ENCODE results near the gene BAZ2B. TPM values are rescaled to one million over a fixed set of nuclear protein-coding genes. Genes with fewer than 3 reads are reported as not detected.
"Not testable (repeated sequence)": the region's sequence is repeated elsewhere in the genome, so short reads cannot be mapped to it uniquely, and the experiment has no call there.

The BAZ2B gene
- polyA plus RNA-seq, 2 of the 4 experiments (the other 2 are of a cell fraction), result 19.6 to 50.6 TPM

- CTCF ChIA-PET, result interaction anchor here (0.9 to 1.4 kb wide), 2 partner anchors 25 to 79 kb away, joined by 3 read pairs; partner anchors contain the start of gene MARCHF7
- no peak for TF ChIP-seq HES2 (IDR thresholded peaks at IDR 0.05)
- no peak for TF ChIP-seq NR3C1 (IDR thresholded peaks at IDR 0.05)
- no peak for TF ChIP-seq CBX8 (IDR thresholded peaks at IDR 0.05)
- TF ChIP-seq ELK1 (IDR thresholded peaks at IDR 0.05; ENCODE audit: low read depth, low read length), result no peak
- TF ChIP-seq REST (IDR thresholded peaks at IDR 0.05), result no peak
- no peak for TF ChIP-seq RARB (CRISPR knock-in tag; IDR thresholded peaks at IDR 0.05)
- no peak for TF ChIP-seq EHF (CRISPR knock-in tag; IDR thresholded peaks at IDR 0.05)
- no peak for TF ChIP-seq POLR2A (IDR thresholded peaks at IDR 0.05; ENCODE audit: low read length)
- no peak for TF ChIP-seq BHLHE40 (IDR thresholded peaks at IDR 0.05; ENCODE audit: low read depth, low read length)
- TF ChIP-seq ZSCAN20 (CRISPR knock-in tag; IDR thresholded peaks at IDR 0.05), result no peak
- no peak for TF ChIP-seq RNF2 (IDR thresholded peaks at IDR 0.05; ENCODE audit: borderline replicate concordance, low read depth)
- no peak for TF ChIP-seq RCOR1 (IDR thresholded peaks at IDR 0.05; ENCODE audit: low read depth, low read length)
- TF ChIP-seq HEYL (CRISPR knock-in tag; IDR thresholded peaks at IDR 0.05), result no peak
- no peak for TF ChIP-seq GATA3 (IDR thresholded peaks at IDR 0.05; ENCODE audit: borderline replicate concordance)
- no peak for TF ChIP-seq ATOH8 (CRISPR knock-in tag; IDR thresholded peaks at IDR 0.05; ENCODE audit: low read depth)
- POLR2A ChIA-PET, result no interaction called here
- ATAC-seq (no peak), FAIRE-seq (no peak), DNase-seq (ENCODE audit: low read depth in 1 of 2, low spot score in 1 of 2) (no peak)
- Histone ChIP-seq H3K4me1 (peaks cover 18% of the 10 kb centered on the region), H3K4me3 (no peak overlapping the region), H3K9me3 (no peaks in the 10 kb centered on the region), H3K4me2 (no peak overlapping the region), H3K27ac (no peak overlapping the region)
- WGBS (ENCODE audit: missing lambda C conversion rate), result 91% methylated on average over 2 of the region's 2 CpGs
Measured at GRCh38 chr2:159633219-159633618, 16.9 kb upstream of the BAZ2B start.

- H3K9me3 ChIP-seq; CTCF ChIA-PET; POLR2A ChIA-PET; H3K4me1 ChIP-seq; H3K4me2 ChIP-seq; FAIRE-seq; H3K4me3 ChIP-seq; ATAC-seq; H3K27ac ChIP-seq; DNase-seq (ENCODE audit: low read depth in 1 of 2, low spot score in 1 of 2): not testable (repeated sequence)
- 92% methylated on average over 2 of the region's 2 CpGs for WGBS (ENCODE audit: missing lambda C conversion rate)
Measured at GRCh38 chr2:159625628-159626027, 9.3 kb upstream of the BAZ2B start.

GRCh38 chr2:159623436-159623835 is 7.1 kb upstream of the BAZ2B start:
- CTCF ChIA-PET, result no interaction called here

More at GRCh38 chr2:159623436-159623835, 7.1 kb upstream of the BAZ2B start:
- Histone ChIP-seq H3K27ac (no peak overlapping the region), H3K4me3 (no peak overlapping the region), H3K4me1 (peaks cover 13% of the 10 kb centered on the region; the same call in 1 of the 3 replicates), H3K4me2 (no peak overlapping the region), H3K9me3 (no peaks in the 10 kb centered on the region)
- no peak for FAIRE-seq
- no peak for TF ChIP-seq HOXB5 (CRISPR knock-in tag; IDR thresholded peaks at IDR 0.05)
- TF ChIP-seq HES2 (IDR thresholded peaks at IDR 0.05), result no peak
- TF ChIP-seq KDM1A (IDR thresholded peaks at IDR 0.05; ENCODE audit: low read depth), result no peak
- TF ChIP-seq MAFK (IDR thresholded peaks at IDR 0.05; ENCODE audit: partially characterized antibody), result no peak
- TF ChIP-seq KDM5A (IDR thresholded peaks at IDR 0.05), result no peak
- ATAC-seq, result no peak
- DNase-seq (ENCODE audit: low read depth in 1 of 2, low spot score in 1 of 2), result no peak
- 87% methylated on average over 1 of the region's 1 CpG for WGBS (ENCODE audit: missing lambda C conversion rate)
- POLR2A ChIA-PET, result no interaction called here

All from A549 (cell line).